H1 (cell line): ENCODE data around the gene OAT. TPM values are rescaled to one million over a fixed set of nuclear protein-coding genes. Genes with fewer than 3 reads are reported as not detected.

Experiments
- CTCF ChIA-PET: fragments of 300-600 bp; sonication (Branson Sonifier 250); formaldehyde crosslinking; loops from one replicate; lab custom pipeline; 2021; ENCODE audit not compliant: partially characterized antibody; lab: Charles Lee
- POLR2A ChIA-PET: fragments of 300-600 bp; sonication (Branson Sonifier 250); formaldehyde crosslinking; loops from one replicate; lab custom pipeline; 2021; ENCODE audit warnings: inconsistent platforms; ENCODE audit not compliant: partially characterized antibody; lab: Charles Lee
- DNase-seq, 2 experiments: peaks; one replicate each; pipeline versions ENCODE4 v3.0.0 to v3.0.0-alpha.2; 2010 to 2022; ENCODE audit warnings: low spot score in 2 of 2, low read depth in 1 of 2, mixed read lengths in 1 of 2
- FAIRE-seq: peaks from 2 replicates; lab custom pipeline; 2011; peaks lifted over from hg19 to GRCh38; lab: Jason Lieb, UNC
- H2AFZ ChIP-seq: 2 replicates; pipeline ENCODE4 v1.8.1; 2012; ENCODE audit warnings: low read length, inconsistent platforms
- H2AK5ac ChIP-seq: 2 replicates; pipeline ENCODE4 v1.6.1; 2013; ENCODE audit warnings: low read depth, low read length
- H2BK120ac ChIP-seq: replicated peaks from 2 replicates; pipeline ENCODE3; 2013; ENCODE audit warnings: low read depth, low read length, inconsistent platforms
- H2BK12ac ChIP-seq: 2 replicates; pipeline ENCODE4 v1.6.1; 2013; ENCODE audit warnings: low read depth, low read length
- H2BK15ac ChIP-seq: 2 replicates; pipeline ENCODE4 v1.6.1; 2013; ENCODE audit warnings: low read length
- H2BK20ac ChIP-seq: 2 replicates; pipeline ENCODE4 v1.6.1; 2013; ENCODE audit warnings: low read length
- H2BK5ac ChIP-seq: 2 replicates; pipeline ENCODE4 v1.6.1; 2013; ENCODE audit warnings: low read depth, low read length
- H3K14ac ChIP-seq: 2 replicates; pipeline ENCODE4 v1.6.1; 2013; ENCODE audit warnings: inconsistent platforms; ENCODE audit not compliant: insufficient read length
- H3K18ac ChIP-seq: 2 replicates; pipeline ENCODE4 v1.6.1; 2013; ENCODE audit warnings: low read length; ENCODE audit errors: extremely low read depth
- H3K23ac ChIP-seq: 2 replicates; pipeline ENCODE4 v1.6.1; 2013; ENCODE audit warnings: inconsistent platforms; ENCODE audit not compliant: insufficient read length
- H3K23me2 ChIP-seq: 2 replicates; pipeline ENCODE4 v1.6.1; 2013; ENCODE audit warnings: low read depth, low read length
- H3K27ac ChIP-seq: 2 replicates; pipeline ENCODE4 v1.6.1; 2011; ENCODE audit warnings: low read depth, low read length, inconsistent platforms
- H3K27me3 ChIP-seq, 4 experiments: replicated peaks in 1 of 4; 1 replicate in 1 of 4; 2 replicates in 3 of 4; pipeline versions ENCODE4 v1.6.1 to v1.8.1; 2011 to 2013; ENCODE audit warnings: low read length in 3 of 4, mild to moderate bottlenecking in 3 of 4, inconsistent platforms in 2 of 4, mixed read lengths in 2 of 4, moderate library complexity in 1 of 4; ENCODE audit not compliant: control insufficient read depth in 3 of 4, insufficient read depth in 3 of 4; ENCODE audit errors: extremely low read depth in 1 of 4
- H3K36me3 ChIP-seq, 4 experiments: 2 replicates each; pipeline versions ENCODE4 v1.6.1 to v1.8.1; 2011 to 2013; ENCODE audit warnings: mild to moderate bottlenecking in 4 of 4, low read length in 3 of 4, moderate library complexity in 2 of 4, control low read depth in 1 of 4, inconsistent platforms in 1 of 4; ENCODE audit not compliant: insufficient read depth in 4 of 4, control insufficient read depth in 2 of 4
- H3K4ac ChIP-seq: replicated peaks from 2 replicates; pipeline ENCODE3; 2013; ENCODE audit warnings: low read length, low read depth, mixed read lengths, inconsistent platforms; ENCODE audit not compliant: insufficient read length
- H3K4me1 ChIP-seq, 4 experiments: replicated peaks in 1 of 4; 1 replicate in 1 of 4; 2 replicates in 3 of 4; pipeline versions ENCODE4 v1.6.1 to v1.8.1; 2011 to 2013; ENCODE audit warnings: low read length in 3 of 4, inconsistent platforms in 2 of 4, mixed read lengths in 1 of 4; ENCODE audit not compliant: insufficient read depth in 4 of 4, control insufficient read depth in 3 of 4
- H3K4me2 ChIP-seq, 2 experiments: 2 replicates each; pipeline versions ENCODE4 v1.6.1 to v1.8.1; 2011 to 2013; ENCODE audit warnings: low read depth in 2 of 2, low read length in 2 of 2, control low read depth in 1 of 2, inconsistent platforms in 1 of 2, mild to moderate bottlenecking in 1 of 2; ENCODE audit not compliant: insufficient read depth in 1 of 2
- H3K4me3 ChIP-seq, 4 experiments: fragments of 200-600, 300-600 bp in 1 of 4; sonication (generic), shearing (Covaris generic), sonication (Bioruptor Twin) in 1 of 4; 2 replicates each; pipeline versions ENCODE4 v1.5.1 to v1.8.1; 2011 to 2016; ENCODE audit warnings: low read length in 4 of 4, low read depth in 3 of 4, control low read depth in 2 of 4, inconsistent platforms in 2 of 4, mild to moderate bottlenecking in 2 of 4, mixed read lengths in 1 of 4, moderate library complexity in 1 of 4; ENCODE audit not compliant: insufficient read depth in 2 of 4; ENCODE audit errors: extremely low read depth in 1 of 4
- H3K56ac ChIP-seq: replicated peaks from 2 replicates; pipeline ENCODE3; 2013; ENCODE audit warnings: low read depth, mild to moderate bottlenecking, mixed read lengths, low read length, inconsistent platforms; ENCODE audit not compliant: insufficient read length
- H3K79me1 ChIP-seq: 2 replicates; pipeline ENCODE4 v1.6.1; 2013; ENCODE audit warnings: low read depth, low read length, control low read depth
- H3K79me2 ChIP-seq, 2 experiments: 2 replicates each; pipeline versions ENCODE4 v1.6.1 to v1.8.1; 2012 to 2013; ENCODE audit warnings: low read length in 2 of 2, mild to moderate bottlenecking in 2 of 2, inconsistent platforms in 1 of 2; ENCODE audit not compliant: insufficient read depth in 2 of 2, control insufficient read depth in 1 of 2
- H3K9ac ChIP-seq, 4 experiments: replicated peaks in 1 of 4; 1 replicate in 1 of 4; 2 replicates in 3 of 4; pipeline versions ENCODE4 v1.6.1 to v1.8.1; 2011 to 2013; ENCODE audit warnings: low read depth in 3 of 4, low read length in 3 of 4, control low read depth in 2 of 4, mild to moderate bottlenecking in 2 of 4, moderate library complexity in 2 of 4, inconsistent platforms in 1 of 4; ENCODE audit errors: extremely low read depth in 1 of 4
- H3K9me3 ChIP-seq, 2 experiments: 2 replicates each; pipeline versions ENCODE4 v1.6.1 to v1.8.1; 2012 to 2013; ENCODE audit warnings: mild to moderate bottlenecking in 2 of 2, moderate library complexity in 2 of 2, control low read depth in 1 of 2, inconsistent platforms in 1 of 2, low read depth in 1 of 2, low read length in 1 of 2, mixed read lengths in 1 of 2; ENCODE audit not compliant: insufficient read depth in 2 of 2
- H4K20me1 ChIP-seq, 2 experiments: replicated peaks in 1 of 2; 2 replicates each; pipeline versions ENCODE3 to v1.8.1; 2011 to 2013; ENCODE audit warnings: inconsistent platforms in 2 of 2, low read length in 2 of 2, mild to moderate bottlenecking in 1 of 2; ENCODE audit not compliant: insufficient read depth in 2 of 2, control insufficient read depth in 1 of 2
- H4K5ac ChIP-seq: 2 replicates; pipeline ENCODE4 v1.6.1; 2013; ENCODE audit warnings: low read length, low read depth, mixed read lengths, inconsistent platforms; ENCODE audit not compliant: insufficient read length
- H4K8ac ChIP-seq: 2 replicates; pipeline ENCODE4 v1.8.0; 2013; ENCODE audit warnings: mild to moderate bottlenecking, moderate library complexity, low read length, inconsistent platforms; ENCODE audit not compliant: insufficient read depth; ENCODE audit errors: extremely low read depth
- H4K91ac ChIP-seq: replicated peaks from 2 replicates; pipeline ENCODE3; 2013; ENCODE audit warnings: low read length, mixed read lengths, inconsistent platforms; ENCODE audit not compliant: insufficient read length
- ATF2 ChIP-seq: IDR thresholded peaks from 2 replicates; pipeline ENCODE4 v1.6.1; 2012; ENCODE audit warnings: low read length, inconsistent platforms
- BACH1 ChIP-seq: IDR thresholded peaks from 2 replicates; pipeline ENCODE4 v1.6.1; 2012; ENCODE audit warnings: low read length, improper control_type of control experiment
- EGR1 ChIP-seq: IDR thresholded peaks from 2 replicates; pipeline ENCODE4 v1.6.1; 2011; ENCODE audit warnings: low read depth, low read length, borderline replicate concordance
- GABPA ChIP-seq: IDR thresholded peaks from 2 replicates; pipeline ENCODE4 v1.6.1; 2011; ENCODE audit warnings: mild to moderate bottlenecking, low read length, moderate library complexity, borderline replicate concordance; ENCODE audit not compliant: insufficient read depth
- HDAC2 ChIP-seq, 2 experiments: fragments of 300-600 bp in 1 of 2; sonication (generic) in 1 of 2; IDR thresholded peaks; 2 replicates each; pipeline ENCODE4 v1.6.1; 2011 to 2012; ENCODE audit warnings: low read depth in 2 of 2, low read length in 2 of 2, mild to moderate bottlenecking in 2 of 2, moderate library complexity in 2 of 2, borderline replicate concordance in 1 of 2, inconsistent platforms in 1 of 2
- JUND ChIP-seq: IDR thresholded peaks from 2 replicates; pipeline ENCODE4 v1.6.1; 2011; ENCODE audit warnings: mild to moderate bottlenecking, improper control_type of control experiment, low read length
- KDM4A ChIP-seq: IDR thresholded peaks from one replicate; pipeline ENCODE4 v1.7.1; 2012; ENCODE audit warnings: low read depth, mild to moderate bottlenecking, moderate library complexity, low read length, inconsistent platforms; ENCODE audit not compliant: severe bottlenecking
- KDM5A ChIP-seq: fragments of 200-600 bp; IDR thresholded peaks from 2 replicates; pipeline ENCODE4 v1.7.1; 2012; ENCODE audit warnings: mild to moderate bottlenecking, low read length, inconsistent platforms, mixed read lengths
- RFX5 ChIP-seq: IDR thresholded peaks from 2 replicates; pipeline ENCODE4 v1.6.1; 2011; ENCODE audit warnings: low read depth, low read length, improper control_type of control experiment, borderline replicate concordance
- RNF2 ChIP-seq: fragments of 200-900, 300-1000 bp; sonication (generic); IDR thresholded peaks from 2 replicates; pipeline ENCODE4 v1.7.1; 2016; ENCODE audit warnings: borderline replicate concordance, low read depth, mild to moderate bottlenecking, antibody characterized with exemption, low read length; ENCODE audit not compliant: poor library complexity, severe bottlenecking; ENCODE audit errors: missing control alignments
- RXRA ChIP-seq: IDR thresholded peaks from 2 replicates; pipeline ENCODE4 v1.6.1; 2011; ENCODE audit warnings: low read depth, mild to moderate bottlenecking, low read length, moderate library complexity; ENCODE audit not compliant: insufficient read depth
- SIRT6 ChIP-seq: IDR thresholded peaks from one replicate; pipeline ENCODE4 v1.7.1; 2012; ENCODE audit warnings: low read length, inconsistent platforms
- WGBS, 2 experiments: shearing (Covaris generic) in 1 of 2; methylation state at CpG; one replicate each; pipeline versions ENCODE4 v1.1.6 to v1.1.7; 2013 to 2015; ENCODE audit warnings: low lambda C conversion rate in 2 of 2, mixed read lengths in 2 of 2, inconsistent platforms in 1 of 2, low coverage in 1 of 2, missing lambda C conversion rate in 1 of 2; ENCODE audit not compliant: insufficient replicate concordance in 2 of 2, insufficient coverage in 1 of 2, insufficient read length in 1 of 2; ENCODE audit errors: extremely low coverage in 1 of 2, missing lambda C conversion rate in 1 of 2; 5-methylcytosine and 5-hydroxymethylcytosine counted together
- polyA plus RNA-seq, 7 experiments: library from polyadenylated mRNA; depleted of rRNA in 3 of 7; stranded (reverse) in 5 of 7; unstranded in 2 of 7; fragments of >200 nt in 5 of 7; fragments of 200-250 nt in 2 of 7; gene quantifications; 1 replicate in 5 of 7; 2 replicates in 1 of 7; 4 replicates in 1 of 7; pipeline versions ENCODE4 v1.2.1 to v1.2.3, GENCODE V29; 2011 to 2013; ENCODE audit warnings: missing spikeins in 2 of 7, mixed read lengths in 2 of 7
- total RNA-seq: library from RNA; stranded (reverse); fragmentation: NEBNext Ultra II Directional; extraction: Animal tissue kit (Norgen Biotek cat#: 25700); gene quantifications from 2 replicates; pipeline ENCODE4 v1.2.1, GENCODE V29; 2021

OAT gene
- total and polyA plus RNA-seq, 2 of the 8 experiments (the other 6 are each of a cell fraction or from before 2014, with no cell fraction given) = 67.8 to 121 TPM

- CTCF ChIA-PET = interaction anchor here (0.5 to 1.6 kb wide), 7 partner anchors 9 to 400 kb away, joined by 3 to 5 read pairs (median 3); no protein-coding TSS in a partner anchor
- H3K14ac ChIP-seq = no peak overlapping the region
- TF ChIP-seq KDM5A (no peak), HDAC2 (IDR thresholded peaks at IDR 0.05; ENCODE audit: borderline replicate concordance in 1 of 2, low read depth in 2 of 2, low read length in 2 of 2) (no peak), SIRT6 (no peak), KDM4A (no peak), RFX5 (no peak), RXRA (no peak), RNF2 (no peak), GABPA (no peak), EGR1 (no peak), BACH1 (no peak), ATF2 (no peak), JUND (no peak)
Measured at GRCh38 chr10:124394583-124394982, 24.1 kb downstream of the OAT start.

More at GRCh38 chr10:124394583-124394982, 24.1 kb downstream of the OAT start:
- POLR2A ChIA-PET = interaction anchor here (1.2 kb wide), 1 partner anchor 9 kb away, joined by 3 read pairs; no protein-coding TSS in a partner anchor
- Histone ChIP-seq H3K4me3 (no peak overlapping the region), H3K56ac (no peak overlapping the region), H2BK12ac (no peak overlapping the region), H3K79me1 (no peaks in the 10 kb centered on the region), H3K9ac (no peak overlapping the region), H3K18ac (no peak overlapping the region), H2BK20ac (no peak overlapping the region), H3K23ac (no peak overlapping the region), H2AFZ (no peak overlapping the region), H4K5ac (no peak overlapping the region), H2BK120ac (no peak overlapping the region), H3K23me2 (no peaks in the 10 kb centered on the region), H3K4ac (no peak overlapping the region), H2BK5ac (no peak overlapping the region), H3K79me2 (no peaks in the 10 kb centered on the region), H4K8ac (no peak overlapping the region), H3K4me1 (peaks cover 0 to 4% (median 0%) of the 10 kb centered on the region in 4 experiments; a peak in 3 of 7 replicates), H3K4me2 (no peak overlapping the region), H4K20me1 (peaks cover 0 to 2% of the 10 kb centered on the region in 2 experiments), H3K9me3 (no peaks in the 10 kb centered on the region), H4K91ac (no peak overlapping the region), H3K36me3 (peaks cover 0 to 6% (median 3%) of the 10 kb centered on the region in 4 experiments; a peak in 3 of 8 replicates), H3K27ac (no peak overlapping the region), H2AK5ac (no peak overlapping the region), H3K27me3 (no peaks in the 10 kb centered on the region), H2BK15ac (no peak overlapping the region)
- no peak for FAIRE-seq
- DNase-seq = no peak
- 95% methylated on average over 1 of the region's 1 CpG; no CpG with 5 or more reads in 1 of the 2 experiments for WGBS, 2 experiments
